Measurements from ENCODE around the gene MED27. TPM values are rescaled to one million over a fixed set of nuclear protein-coding genes. Genes with fewer than 3 reads are reported as not detected.

MED27 gene
- total and polyA plus RNA-seq, 7 donors: 11.9 to 19.7 (median 15.6) TPM

- no peak for TF ChIP-seq POLR2A (IDR thresholded peaks at IDR 0.05)
- WGBS, 2 donors: 67 to 81% methylated on average over 11 of the region's 11 CpGs
- Histone ChIP-seq H3K27me3 (peaks cover 0 to 73% (median 43%) of the 10 kb centered on the region in 3 donors), H3K4me1 (no peaks in the 10 kb centered on the region), H3K27ac (no peak overlapping the region), H3K4me3 (no peak overlapping the region), H3K9me3 (no peaks in the 10 kb centered on the region), H3K36me3 (no peaks in the 10 kb centered on the region)
- intact Hi-C loops (cut with DNase I): no loop called here
- DNase-seq: no peak
These were observed 268.3 kb downstream of the MED27 start for GRCh38 chr9:131811405-131811804.

GRCh38 chr9:131810351-131811170 is 269.1 kb downstream of the MED27 start:
- 67 to 70% methylated on average over 23 of the region's 23 CpGs for WGBS, 2 donors
- no peak for DNase-seq
- intact Hi-C loops (cut with DNase I): no loop called here
- TF ChIP-seq EP300 (IDR thresholded peaks at IDR 0.05) (no peak), CTCF (IDR thresholded peaks at IDR 0.05) (no peak), POLR2A (IDR thresholded peaks at IDR 0.05) (no peak), POLR2AphosphoS5 (IDR thresholded peaks at IDR 0.05) (no peak)
- Histone ChIP-seq H3K9me3 (no peaks in the 10 kb centered on the region), H3K4me1 (no peaks in the 10 kb centered on the region), H3K27me3 (peaks cover 0 to 76% (median 50%) of the 10 kb centered on the region in 3 donors), H3K27ac (no peak overlapping the region), H3K4me3 (no peak overlapping the region), H3K36me3 (no peaks in the 10 kb centered on the region)

Other genes with a start within 250 kb of the MED27 start
- gene NTNG2, start 82.2 kb upstream of the MED27 start, total RNA-seq: 10 to 100 TPM in 1 of 4 donors, 1 to 10 TPM in 1, under 1 TPM in 2; 0.28 to 12.0 (median 3.2) TPM
- under 1 TPM in 2 of 3 donors, not detected in 1; 0.50 to 0.60 TPM for gene NTNG2, start 82.2 kb upstream of the MED27 start, polyA plus RNA-seq

All from sigmoid colon (tissue), 7 donors.